HepG2 (cell line): ENCODE measurements around the gene SCAF8. TPM values are rescaled to one million over a fixed set of nuclear protein-coding genes. Genes with fewer than 3 reads are reported as not detected.

Source experiments
- BRCA1 ChIP-seq: sonication (generic); formaldehyde crosslinking; IDR thresholded peaks from 2 replicates; pipeline ENCODE4 v1.4.0; 2020; ENCODE audit warnings: missing genetic modification reagents
- HDAC1 ChIP-seq: sonication (generic); formaldehyde crosslinking; IDR thresholded peaks from 2 replicates; pipeline ENCODE4 v1.5.1; 2020; ENCODE audit warnings: mild to moderate bottlenecking, missing genetic modification reagents
- HHEX ChIP-seq: IDR thresholded peaks from 2 replicates; pipeline ENCODE4 v1.6.1; 2016; ENCODE audit warnings: control low read depth
- HINFP ChIP-seq: sonication (generic); formaldehyde crosslinking; IDR thresholded peaks from 2 replicates; pipeline ENCODE4 v1.4.0; 2020; ENCODE audit warnings: low read depth, mild to moderate bottlenecking, missing genetic modification reagents
- MAFG ChIP-seq: sonication (generic); formaldehyde crosslinking; IDR thresholded peaks from 2 replicates; pipeline ENCODE4 v1.5.1; 2020; ENCODE audit warnings: mild to moderate bottlenecking, missing genetic modification reagents
- MYNN ChIP-seq: sonication (generic); formaldehyde crosslinking; IDR thresholded peaks from 2 replicates; pipeline ENCODE4 v1.4.0; 2020; ENCODE audit warnings: mild to moderate bottlenecking, low read depth, missing genetic modification reagents
- NR0B2 ChIP-seq: sonication (generic); formaldehyde crosslinking; IDR thresholded peaks from 2 replicates; pipeline ENCODE4 v1.4.0; 2020; ENCODE audit warnings: mild to moderate bottlenecking, missing genetic modification reagents
- PITX1 ChIP-seq: sonication (generic); formaldehyde crosslinking; IDR thresholded peaks from 2 replicates; pipeline ENCODE4 v1.5.1; 2020; ENCODE audit warnings: mild to moderate bottlenecking, missing genetic modification reagents
- SRSF1 ChIP-seq: fragments of 200-400 bp; formaldehyde crosslinking; optimal IDR thresholded peaks from 2 replicates; pipeline ENCODE3; 2017; ENCODE audit warnings: mild to moderate bottlenecking, low read depth, low read length, moderate library complexity
- SSRP1 ChIP-seq: IDR thresholded peaks from 2 replicates; pipeline ENCODE4 v1.6.1; 2016; ENCODE audit warnings: control low read depth
- TBL1XR1 ChIP-seq: fragments of 150-350 bp; IDR thresholded peaks from 2 replicates; pipeline ENCODE4 v1.6.1; 2014; ENCODE audit warnings: borderline replicate concordance, low read length; ENCODE audit not compliant: partially characterized antibody
- TGIF2 ChIP-seq: IDR thresholded peaks from 2 replicates; pipeline ENCODE4 v1.6.1; 2016; ENCODE audit warnings: control low read depth, missing compliant biosample characterization
- THAP7 ChIP-seq: sonication (generic); formaldehyde crosslinking; IDR thresholded peaks from 2 replicates; pipeline ENCODE4 v1.8.1; 2023; ENCODE audit warnings: mild to moderate bottlenecking, missing genetic modification reagents
- ZBTB1 ChIP-seq: sonication (generic); formaldehyde crosslinking; IDR thresholded peaks from 2 replicates; pipeline ENCODE4 v1.4.0; 2020; ENCODE audit warnings: missing genetic modification reagents, borderline replicate concordance
- ZNF20 ChIP-seq: sonication (generic); formaldehyde crosslinking; IDR thresholded peaks from 2 replicates; pipeline ENCODE4 v1.4.0; 2020; ENCODE audit warnings: mild to moderate bottlenecking, moderate library complexity, missing genetic modification reagents
- ZNF251 ChIP-seq: sonication (generic); formaldehyde crosslinking; IDR thresholded peaks from 2 replicates; pipeline ENCODE4 v1.9.0; 2021; ENCODE audit warnings: mild to moderate bottlenecking, missing genetic modification reagents
- ZNF256 ChIP-seq: sonication (generic); formaldehyde crosslinking; conservative IDR thresholded peaks from 2 replicates; pipeline ENCODE4 v1.4.0; 2020; ENCODE audit warnings: missing genetic modification reagents
- ZNF337 ChIP-seq: sonication (generic); formaldehyde crosslinking; IDR thresholded peaks from 2 replicates; pipeline ENCODE4 v1.5.1; 2020; ENCODE audit warnings: missing genetic modification reagents, low read depth, mild to moderate bottlenecking, borderline replicate concordance
- ZNF703 ChIP-seq: sonication (generic); formaldehyde crosslinking; IDR thresholded peaks from 2 replicates; pipeline ENCODE4 v1.5.1; 2020; ENCODE audit warnings: missing genetic modification reagents, mild to moderate bottlenecking, moderate library complexity, borderline replicate concordance
- ZZZ3 ChIP-seq: sonication (generic); formaldehyde crosslinking; IDR thresholded peaks from 2 replicates; pipeline ENCODE4 v1.4.0; 2020; ENCODE audit warnings: missing genetic modification reagents, mild to moderate bottlenecking, borderline replicate concordance
- polyA plus RNA-seq, 8 experiments: library from polyadenylated mRNA; depleted of rRNA in 3 of 8; stranded (reverse) in 7 of 8; unstranded in 1 of 8; fragments of >200 nt; fragmentation: Illumina TruSeq in 4 of 8; extraction: Trizol in 4 of 8; gene quantifications; 2 replicates each; pipeline versions ENCODE4 v1.2.1 to v1.2.3, GENCODE V29; 2011 to 2016; ENCODE audit warnings: low read depth in 4 of 8, missing spikeins in 1 of 8, mixed read lengths in 1 of 8; ENCODE audit not compliant: insufficient read depth in 1 of 8
- total RNA-seq, 5 experiments: library from RNA; depleted of rRNA; stranded (reverse); fragments of >200 nt; fragmentation: Illumina TruSeq; extraction: Trizol; gene quantifications; 2 replicates each; pipeline ENCODE4 v1.2.3, GENCODE V29; 2016; ENCODE audit warnings: low read depth in 1 of 5
- TF ChIP-seq, protein P1 (sequence below): sonication (generic); formaldehyde crosslinking; IDR thresholded peaks from 2 replicates; pipeline ENCODE4 v1.8.1; 2022; ENCODE audit warnings: mild to moderate bottlenecking, missing genetic modification reagents
- TF ChIP-seq, protein P2 (sequence below): IDR thresholded peaks from 2 replicates; pipeline ENCODE4 v1.6.1; 2016; ENCODE audit warnings: low read depth, control low read depth
- TF ChIP-seq, protein P3 (sequence below): sonication (generic); formaldehyde crosslinking; IDR thresholded peaks from 2 replicates; pipeline ENCODE4 v1.4.0; 2020; ENCODE audit warnings: mild to moderate bottlenecking, missing genetic modification reagents

SCAF8 gene
- total and polyA plus RNA-seq, 2 of the 13 experiments (the other 11 are each of a cell fraction or from before 2014, with no cell fraction given): 15.3 to 40.8 TPM

- TF ChIP-seq THAP7 (CRISPR knock-in tag): no peak
- no peak for TF ChIP-seq ZNF256 (CRISPR knock-in tag)
- TF ChIP-seq ZNF251: no peak
- TF ChIP-seq, protein P1, sequence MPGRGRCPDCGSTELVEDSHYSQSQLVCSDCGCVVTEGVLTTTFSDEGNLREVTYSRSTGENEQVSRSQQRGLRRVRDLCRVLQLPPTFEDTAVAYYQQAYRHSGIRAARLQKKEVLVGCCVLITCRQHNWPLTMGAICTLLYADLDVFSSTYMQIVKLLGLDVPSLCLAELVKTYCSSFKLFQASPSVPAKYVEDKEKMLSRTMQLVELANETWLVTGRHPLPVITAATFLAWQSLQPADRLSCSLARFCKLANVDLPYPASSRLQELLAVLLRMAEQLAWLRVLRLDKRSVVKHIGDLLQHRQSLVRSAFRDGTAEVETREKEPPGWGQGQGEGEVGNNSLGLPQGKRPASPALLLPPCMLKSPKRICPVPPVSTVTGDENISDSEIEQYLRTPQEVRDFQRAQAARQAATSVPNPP (CRISPR knock-in tag): no peak; the same call in 1 of the 2 replicates
- 0 out of 2 replicates have a peak, but pooled peaks have one; percentile 24 for TF ChIP-seq PITX1 (CRISPR knock-in tag)
- no peak for TF ChIP-seq ZNF337 (CRISPR knock-in tag)
- TF ChIP-seq ZZZ3: peak; percentile 39; the same call in 1 of the 2 replicates
- TF ChIP-seq NR0B2 (CRISPR knock-in tag): 0 out of 2 replicates have a peak, but pooled peaks have one; percentile 37
- TF ChIP-seq, protein P2, sequence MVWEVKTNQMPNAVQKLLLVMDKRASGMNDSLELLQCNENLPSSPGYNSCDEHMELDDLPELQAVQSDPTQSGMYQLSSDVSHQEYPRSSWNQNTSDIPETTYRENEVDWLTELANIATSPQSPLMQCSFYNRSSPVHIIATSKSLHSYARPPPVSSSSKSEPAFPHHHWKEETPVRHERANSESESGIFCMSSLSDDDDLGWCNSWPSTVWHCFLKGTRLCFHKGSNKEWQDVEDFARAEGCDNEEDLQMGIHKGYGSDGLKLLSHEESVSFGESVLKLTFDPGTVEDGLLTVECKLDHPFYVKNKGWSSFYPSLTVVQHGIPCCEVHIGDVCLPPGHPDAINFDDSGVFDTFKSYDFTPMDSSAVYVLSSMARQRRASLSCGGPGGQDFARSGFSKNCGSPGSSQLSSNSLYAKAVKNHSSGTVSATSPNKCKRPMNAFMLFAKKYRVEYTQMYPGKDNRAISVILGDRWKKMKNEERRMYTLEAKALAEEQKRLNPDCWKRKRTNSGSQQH (CRISPR knock-in tag): no peak; the same call in none of the 2 replicates
- TF ChIP-seq ZNF703 (CRISPR knock-in tag): peak; percentile 83; the same call in 1 of the 2 replicates
- TF ChIP-seq ZBTB1: no peak
- no peak; the same call in 1 of the 2 replicates for TF ChIP-seq TGIF2
- peak; percentile 61 for TF ChIP-seq TBL1XR1
- TF ChIP-seq, protein P3, sequence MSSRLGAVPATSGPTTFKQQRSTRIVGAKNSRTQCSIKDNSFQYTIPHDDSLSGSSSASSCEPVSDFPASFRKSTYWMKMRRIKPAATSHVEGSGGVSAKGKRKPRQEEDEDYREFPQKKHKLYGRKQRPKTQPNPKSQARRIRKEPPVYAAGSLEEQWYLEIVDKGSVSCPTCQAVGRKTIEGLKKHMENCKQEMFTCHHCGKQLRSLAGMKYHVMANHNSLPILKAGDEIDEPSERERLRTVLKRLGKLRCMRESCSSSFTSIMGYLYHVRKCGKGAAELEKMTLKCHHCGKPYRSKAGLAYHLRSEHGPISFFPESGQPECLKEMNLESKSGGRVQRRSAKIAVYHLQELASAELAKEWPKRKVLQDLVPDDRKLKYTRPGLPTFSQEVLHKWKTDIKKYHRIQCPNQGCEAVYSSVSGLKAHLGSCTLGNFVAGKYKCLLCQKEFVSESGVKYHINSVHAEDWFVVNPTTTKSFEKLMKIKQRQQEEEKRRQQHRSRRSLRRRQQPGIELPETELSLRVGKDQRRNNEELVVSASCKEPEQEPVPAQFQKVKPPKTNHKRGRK: no peak
- peak; percentile 74 for TF ChIP-seq SRSF1
- TF ChIP-seq SSRP1 (CRISPR knock-in tag): 0 out of 2 replicates have a peak, but pooled peaks have one; percentile 4
- TF ChIP-seq HDAC1: peak; percentile 72
- 0 out of 2 replicates have a peak, but pooled peaks have one; percentile 43 for TF ChIP-seq HINFP (CRISPR knock-in tag)
- TF ChIP-seq MAFG (CRISPR knock-in tag): 0 out of 2 replicates have a peak, but pooled peaks have one; percentile 27
- no peak for TF ChIP-seq BRCA1 (CRISPR knock-in tag)
- no peak for TF ChIP-seq HHEX (CRISPR knock-in tag)
- TF ChIP-seq MYNN (CRISPR knock-in tag): no peak
- TF ChIP-seq ZNF20 (CRISPR knock-in tag): no peak
Measured at GRCh38 chr6:154733626-154734382, 588 bp downstream of the SCAF8 start (continued).
